ENCODE data around the gene SOBP.
A peak's percentile ranks its signal among the peaks of the same experiment; 100 is the strongest.

SOBP gene

GRCh38 chr6:107691062-107691751 is 201.3 kb downstream of the SOBP start:
- peak; percentile 70 for DNase-seq (ENCODE audit: low read depth)

DNA sequence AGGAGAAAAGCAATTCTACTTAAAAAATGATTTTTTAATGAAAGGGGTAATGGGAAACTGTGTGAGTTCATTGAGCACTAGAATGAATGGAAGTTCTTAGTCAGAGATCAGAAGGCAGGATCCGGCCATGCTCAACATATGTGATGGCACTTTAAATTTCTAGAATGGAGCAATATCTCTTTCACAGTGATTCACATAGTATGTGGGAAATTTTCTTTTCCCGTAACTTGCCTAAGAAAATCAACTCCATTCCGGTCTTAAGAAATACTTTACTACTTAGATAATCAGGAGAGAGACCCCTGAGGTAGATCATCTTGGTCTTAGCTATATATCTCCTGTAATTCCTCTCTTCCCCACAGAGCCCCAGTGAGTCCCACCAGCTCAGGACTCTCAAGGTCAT is 202.4 kb downstream of the SOBP start:
- DNase-seq (ENCODE audit: low read depth), result peak; percentile 92

DNA sequence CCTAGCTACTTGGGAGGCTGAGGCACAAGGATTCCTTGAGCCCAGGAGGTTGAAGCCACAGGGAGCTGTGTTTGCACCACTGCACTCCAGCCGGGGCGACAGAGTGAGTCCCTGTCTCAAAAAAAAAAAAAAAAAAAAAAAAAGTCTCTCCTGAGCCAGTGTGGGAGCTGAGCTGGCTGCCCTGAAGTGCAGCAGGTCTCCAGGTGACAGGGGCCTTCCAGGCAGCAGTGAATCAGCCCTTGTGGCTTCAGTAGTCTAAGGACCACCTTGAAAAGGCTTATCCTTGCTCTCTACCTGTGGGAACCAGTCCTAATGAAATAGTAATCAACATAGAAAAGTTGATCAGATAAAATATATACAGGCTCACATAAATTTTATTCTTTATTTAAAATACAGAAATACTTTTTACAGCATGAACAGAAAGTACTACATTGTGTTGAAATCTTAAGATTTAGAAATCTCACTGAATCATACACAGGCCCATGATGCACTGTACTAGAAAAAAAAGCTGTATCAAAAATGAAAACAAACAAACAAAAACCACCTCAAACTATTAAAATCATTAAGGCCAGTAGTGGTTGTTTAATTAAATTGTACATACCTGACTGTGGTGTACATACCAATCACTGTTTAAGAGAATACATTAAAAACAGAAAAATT is 205.3 kb downstream of the SOBP start:
- DNase-seq (ENCODE audit: low read depth), result peak; percentile 70

DNA sequence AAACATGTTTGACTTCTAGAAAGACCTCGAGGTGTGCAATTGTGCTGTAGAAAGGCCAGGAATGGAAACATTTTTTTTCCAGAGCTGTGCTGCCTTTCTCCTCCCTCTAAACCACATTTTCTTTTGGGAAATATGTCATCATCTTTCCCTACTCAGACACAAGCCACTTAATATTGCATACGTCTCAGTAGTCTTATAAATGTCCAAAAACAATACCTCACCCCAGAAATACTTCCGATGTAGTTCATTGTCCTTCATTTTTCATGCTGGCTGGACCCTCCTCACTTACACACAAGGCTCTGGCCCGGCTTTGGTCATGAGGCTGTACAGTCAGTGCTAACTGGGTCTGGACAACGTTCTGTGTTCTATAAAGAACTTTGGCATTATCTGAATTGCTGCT is 207.8 kb downstream of the SOBP start:
- DNase-seq (ENCODE audit: low read depth), result peak; percentile 54

DNA sequence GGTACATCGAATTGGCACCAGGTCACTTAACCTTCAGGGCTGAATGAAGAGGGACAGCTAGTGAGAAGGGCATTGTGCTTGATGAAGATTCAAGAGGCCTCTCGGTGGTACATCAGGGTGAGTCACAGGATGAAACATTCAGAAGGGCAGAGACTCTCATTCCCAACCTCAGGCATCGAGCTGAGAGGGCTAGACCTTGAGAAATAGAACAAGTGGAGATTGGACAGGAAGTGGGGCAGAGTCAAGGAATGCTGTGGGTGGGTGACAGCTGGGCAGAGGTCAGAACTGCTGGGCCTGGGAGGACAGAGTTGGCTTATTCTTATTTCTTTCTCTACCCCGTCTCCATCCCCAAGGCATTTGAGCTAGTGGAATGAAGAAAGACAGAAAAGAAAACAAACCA is 208.2 kb downstream of the SOBP start:
- peak; percentile 93 for DNase-seq (ENCODE audit: low read depth)

DNA sequence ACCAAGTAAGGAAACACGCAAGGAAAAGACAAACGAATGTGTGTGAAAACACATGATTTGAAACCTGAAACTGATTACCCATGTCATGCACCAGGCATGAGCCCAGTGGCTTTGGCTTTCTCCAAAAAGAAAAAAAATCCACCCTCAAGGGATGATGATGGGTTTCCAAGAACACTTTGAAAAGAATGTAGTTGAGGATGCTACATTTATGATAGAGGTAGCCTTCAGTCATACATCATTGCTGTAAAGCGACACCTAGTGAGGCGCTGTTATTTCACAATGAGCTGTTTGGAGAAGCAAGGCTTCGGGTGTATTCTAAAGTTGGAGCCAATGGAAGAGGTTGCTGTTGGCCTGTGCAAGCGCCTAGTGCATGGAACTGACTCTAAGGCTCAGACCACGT is 209.3 kb downstream of the SOBP start:
- no peak for DNase-seq (ENCODE audit: low read depth)

- DNase-seq (ENCODE audit: low read depth), result no peak
Observed at GRCh38 chr6:107699697-107700325, 209.9 kb downstream of the SOBP start.

DNA sequence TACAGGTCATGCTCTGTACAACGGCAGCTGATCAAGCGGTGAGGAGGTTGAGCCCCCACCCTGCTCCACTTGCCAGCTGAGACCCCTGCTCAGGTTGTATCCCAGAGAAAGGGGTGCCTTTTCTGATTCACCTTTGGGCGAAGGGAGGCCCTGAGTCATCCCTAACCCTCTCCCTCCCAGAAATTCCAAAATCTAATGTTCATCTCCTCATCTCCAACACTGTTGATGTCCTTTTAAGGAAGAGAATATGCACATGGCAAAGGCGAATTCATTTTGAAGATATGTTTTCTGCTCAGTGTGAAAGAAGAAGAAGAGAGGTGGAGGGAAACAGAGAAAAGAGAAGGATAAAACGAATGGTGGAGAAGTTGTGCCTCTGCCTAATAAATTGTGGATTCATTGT is 213.7 kb downstream of the SOBP start:
- DNase-seq (ENCODE audit: low read depth), result no peak

GRCh38 chr6:107704347-107705013 is 214.6 kb downstream of the SOBP start:
- peak; percentile 52 for DNase-seq (ENCODE audit: low read depth)

- no peak for DNase-seq (ENCODE audit: low read depth)
Observed at GRCh38 chr6:107706516-107707115, 216.7 kb downstream of the SOBP start.

- DNase-seq (ENCODE audit: low read depth), result no peak
Observed at GRCh38 chr6:107707346-107708275, 217.7 kb downstream of the SOBP start.

DNA sequence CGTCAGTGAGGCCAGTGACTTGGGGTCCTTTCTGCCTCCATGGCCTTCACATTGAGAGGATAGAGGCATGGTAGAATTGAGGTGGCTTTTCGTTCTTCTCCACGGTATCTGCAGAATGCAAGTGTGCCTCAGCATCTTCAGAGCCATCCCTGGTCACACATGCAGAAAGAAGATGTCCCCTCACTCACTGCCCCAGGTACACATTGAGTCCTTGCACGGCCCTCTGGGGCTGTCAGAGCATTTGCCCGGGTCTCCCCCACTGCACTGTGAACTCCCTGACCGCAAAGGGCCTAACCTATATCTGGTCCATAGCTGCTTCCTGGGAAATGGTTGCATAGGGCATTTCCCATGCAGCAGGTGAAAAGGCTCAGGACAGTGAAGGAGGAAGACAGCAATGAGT is 218.5 kb downstream of the SOBP start:
- DNase-seq (ENCODE audit: low read depth), result no peak

DNA sequence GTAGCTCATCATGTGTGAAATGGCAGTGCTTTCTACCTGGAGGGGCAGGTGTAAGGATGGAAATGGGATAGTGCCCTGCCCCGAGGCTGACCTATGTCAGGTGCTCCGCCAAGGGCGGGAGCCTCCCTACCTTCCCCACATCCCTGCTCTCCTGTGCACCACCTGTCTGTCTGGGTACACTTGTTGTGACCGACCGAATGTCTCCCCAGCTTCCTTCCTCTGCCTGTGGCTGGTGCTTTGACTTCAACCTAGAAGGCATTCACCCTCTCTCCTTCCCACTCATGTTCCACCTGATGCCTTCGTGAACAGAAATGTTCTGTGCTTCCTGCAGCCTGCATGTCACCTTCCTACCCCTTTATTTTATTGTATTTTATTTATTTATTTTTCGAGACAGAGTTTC is 219.4 kb downstream of the SOBP start:
- no peak for DNase-seq (ENCODE audit: low read depth)
